Prostate gland (tissue), 2 donors: ENCODE results near the gene HDAC6. TPM values are rescaled to one million over a fixed set of nuclear protein-coding genes. Genes with fewer than 3 reads are reported as not detected.
"Not testable (repeated sequence)": the region's sequence is repeated elsewhere in the genome, so short reads cannot be mapped to it uniquely, and the experiment has no call there.

Experiments used
- DNase-seq: peaks from one replicate; pipeline ENCODE4 v3.0.0-alpha.2; 2019; ENCODE audit warnings: low spot score
- H3K27ac ChIP-seq, 2 donors: fragments of 200-600 bp; sonication (generic); 2 replicates each; pipeline ENCODE4 v1.5.1; 2017 to 2019
- H3K27me3 ChIP-seq: fragments of 200-600 bp; sonication (generic); replicated peaks from 2 replicates; pipeline ENCODE4 v1.5.1; 2019; ENCODE audit not compliant: insufficient read depth
- H3K36me3 ChIP-seq, 2 donors: fragments of 200-600 bp; sonication (generic); 1 replicate in 1 of 2; 2 replicates in 1 of 2; pipeline versions ENCODE4 v1.5.1 to v1.8.1; 2017 to 2019
- H3K4me1 ChIP-seq: fragments of 200-600 bp; sonication (generic); replicated peaks from 2 replicates; pipeline ENCODE4 v1.5.1; 2019
- H3K4me3 ChIP-seq, 2 donors: fragments of 200-600 bp; sonication (generic); 2 replicates each; pipeline ENCODE4 v1.5.1; 2017 to 2019
- H3K9me3 ChIP-seq: fragments of 200-600 bp; sonication (generic); 2 replicates; pipeline ENCODE4 v1.5.1; 2017
- POLR2A ChIP-seq: fragments of 450-650 bp; IDR thresholded peaks from one replicate; pipeline ENCODE4 v1.6.1; 2016; ENCODE audit warnings: antibody characterized with exemption, mild to moderate bottlenecking
- POLR2AphosphoS5 ChIP-seq: sonication (generic); formaldehyde crosslinking; IDR thresholded peaks from one replicate; pipeline ENCODE4 v1.6.1; 2017; ENCODE audit warnings: antibody characterized with exemption
- WGBS: methylation state at CpG from one replicate; pipeline ENCODE4 v1.1.5; 2018; 5-methylcytosine and 5-hydroxymethylcytosine counted together
- intact Hi-C: fragments of 100-400 bp; cut with DNase I; formaldehyde crosslinking; loops from one replicate; pipeline ENCODE4 v1.14.2; 2022
- total RNA-seq, 2 donors: library from RNA; depleted of rRNA; stranded (reverse); fragments of >200 nt; gene quantifications; one replicate each; pipeline ENCODE4 v1.1.0, GENCODE V29; 2016
- TF ChIP-seq, protein P1 (sequence below), 4 experiments: fragments of 200-600 bp in 2 of 4; fragments of 450-650 bp in 2 of 4; sonication (generic) in 2 of 4; IDR thresholded peaks; 1 replicate in 3 of 4; 2 replicates in 1 of 4; pipeline ENCODE4 v1.5.1; 2016 to 2019; ENCODE audit warnings: antibody characterized with exemption in 4 of 4, mild to moderate bottlenecking in 2 of 4, moderate library complexity in 2 of 4

HDAC6 gene
- total RNA-seq, 2 donors from 2014 or later, result 102 to 113 TPM

DNA sequence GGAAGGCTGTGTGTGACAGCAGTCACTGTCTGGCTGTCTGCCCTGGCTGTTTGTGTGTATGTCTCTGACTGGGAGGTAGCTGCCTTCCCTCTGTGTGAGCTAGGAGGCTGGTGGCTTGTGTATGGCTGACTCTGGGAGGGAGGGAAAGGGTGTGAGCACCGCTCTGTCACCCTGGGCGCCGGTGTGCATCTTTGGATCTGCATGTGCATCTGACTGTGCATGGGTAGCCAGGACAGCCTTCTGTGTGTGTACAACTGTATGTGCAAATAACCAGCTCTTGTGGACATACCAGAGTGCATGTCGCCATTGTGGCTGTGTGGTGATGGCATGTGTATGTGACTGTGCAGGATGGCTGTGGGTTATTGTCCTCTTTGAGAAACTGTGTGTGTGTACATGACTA lies 17.0 kb downstream of the HDAC6 start:
- H3K36me3 ChIP-seq, result no peaks in the 10 kb centered on the region
- no peak for DNase-seq
- H3K4me1 ChIP-seq, result no peaks in the 10 kb centered on the region
- no peak overlapping the region for H3K4me3 ChIP-seq
- 100% methylated on average over 2 of the region's 4 CpGs for WGBS
- no peaks in the 10 kb centered on the region for H3K9me3 ChIP-seq
- no peak overlapping the region for H3K27ac ChIP-seq
- no peaks in the 10 kb centered on the region for H3K27me3 ChIP-seq
- intact Hi-C loops, result no loop called here
- TF ChIP-seq, protein P1, sequence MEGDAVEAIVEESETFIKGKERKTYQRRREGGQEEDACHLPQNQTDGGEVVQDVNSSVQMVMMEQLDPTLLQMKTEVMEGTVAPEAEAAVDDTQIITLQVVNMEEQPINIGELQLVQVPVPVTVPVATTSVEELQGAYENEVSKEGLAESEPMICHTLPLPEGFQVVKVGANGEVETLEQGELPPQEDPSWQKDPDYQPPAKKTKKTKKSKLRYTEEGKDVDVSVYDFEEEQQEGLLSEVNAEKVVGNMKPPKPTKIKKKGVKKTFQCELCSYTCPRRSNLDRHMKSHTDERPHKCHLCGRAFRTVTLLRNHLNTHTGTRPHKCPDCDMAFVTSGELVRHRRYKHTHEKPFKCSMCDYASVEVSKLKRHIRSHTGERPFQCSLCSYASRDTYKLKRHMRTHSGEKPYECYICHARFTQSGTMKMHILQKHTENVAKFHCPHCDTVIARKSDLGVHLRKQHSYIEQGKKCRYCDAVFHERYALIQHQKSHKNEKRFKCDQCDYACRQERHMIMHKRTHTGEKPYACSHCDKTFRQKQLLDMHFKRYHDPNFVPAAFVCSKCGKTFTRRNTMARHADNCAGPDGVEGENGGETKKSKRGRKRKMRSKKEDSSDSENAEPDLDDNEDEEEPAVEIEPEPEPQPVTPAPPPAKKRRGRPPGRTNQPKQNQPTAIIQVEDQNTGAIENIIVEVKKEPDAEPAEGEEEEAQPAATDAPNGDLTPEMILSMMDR (IDR thresholded peaks at IDR 0.05), result no peak
- TF ChIP-seq POLR2AphosphoS5, result no peak
- no peak for TF ChIP-seq POLR2A

DNA sequence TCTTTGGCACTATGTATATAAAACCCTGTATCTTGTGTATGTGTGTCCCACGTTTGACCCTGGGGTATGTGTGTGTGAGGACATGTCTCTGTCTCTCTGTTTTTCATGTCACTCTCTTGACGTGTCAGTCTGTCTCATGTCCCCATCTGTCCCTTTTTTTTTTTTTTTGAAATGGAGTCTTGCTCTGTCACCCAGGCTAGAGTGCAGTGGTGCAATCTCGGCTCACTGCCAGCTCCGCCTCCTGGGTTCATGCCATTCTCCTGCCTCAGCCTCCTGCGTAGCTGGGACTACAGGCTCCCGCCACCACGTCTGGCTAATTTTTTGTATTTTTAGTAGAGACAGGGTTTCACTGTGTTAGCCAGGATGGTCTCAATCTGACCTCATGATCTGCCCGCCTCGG lies 17.5 kb downstream of the HDAC6 start:
- H3K27me3 ChIP-seq, H3K4me1 ChIP-seq, H3K9me3 ChIP-seq, H3K4me3 ChIP-seq, intact Hi-C loops, H3K36me3 ChIP-seq, DNase-seq, H3K27ac ChIP-seq: not testable (repeated sequence)
- 91% methylated on average over 9 of the region's 9 CpGs for WGBS

DNA sequence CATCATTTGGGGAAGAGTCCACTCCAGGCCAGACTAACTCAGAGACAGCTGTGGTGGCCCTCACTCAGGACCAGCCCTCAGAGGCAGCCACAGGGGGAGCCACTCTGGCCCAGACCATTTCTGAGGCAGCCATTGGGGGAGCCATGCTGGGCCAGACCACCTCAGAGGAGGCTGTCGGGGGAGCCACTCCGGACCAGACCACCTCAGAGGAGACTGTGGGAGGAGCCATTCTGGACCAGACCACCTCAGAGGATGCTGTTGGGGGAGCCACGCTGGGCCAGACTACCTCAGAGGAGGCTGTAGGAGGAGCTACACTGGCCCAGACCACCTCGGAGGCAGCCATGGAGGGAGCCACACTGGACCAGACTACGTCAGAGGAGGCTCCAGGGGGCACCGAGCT lies 21.2 kb downstream of the HDAC6 start:
- 66% methylated on average over 2 of the region's 6 CpGs for WGBS
- H3K36me3 ChIP-seq, result no peaks in the 10 kb centered on the region
- intact Hi-C loops, result no loop called here

DNA sequence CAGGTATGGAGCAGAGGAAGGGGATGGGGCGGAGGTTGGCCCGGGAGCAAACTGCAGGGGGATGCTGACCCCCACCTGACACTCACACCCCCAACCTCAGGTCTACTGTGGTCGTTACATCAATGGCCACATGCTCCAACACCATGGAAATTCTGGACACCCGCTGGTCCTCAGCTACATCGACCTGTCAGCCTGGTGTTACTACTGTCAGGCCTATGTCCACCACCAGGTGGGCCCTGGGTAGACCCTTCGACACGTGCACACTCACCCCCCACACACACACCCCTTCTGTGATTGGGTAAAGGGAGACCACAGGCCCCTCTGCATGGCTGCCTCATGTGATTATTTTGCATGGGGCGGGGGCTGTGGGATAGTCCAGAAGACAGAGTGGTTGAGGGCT lies 22.2 kb downstream of the HDAC6 start:
- Histone ChIP-seq H3K4me1 (no peaks in the 10 kb centered on the region), H3K4me3 (no peak overlapping the region), H3K36me3 (no peaks in the 10 kb centered on the region), H3K27ac (no peak overlapping the region), H3K27me3 (no peaks in the 10 kb centered on the region), H3K9me3 (no peaks in the 10 kb centered on the region)
- DNase-seq, result no peak
- TF ChIP-seq, protein P1 (IDR thresholded peaks at IDR 0.05), result no peak
- no peak for TF ChIP-seq POLR2A
- no peak for TF ChIP-seq POLR2AphosphoS5
- intact Hi-C loops, result no loop called here
- 100% methylated on average over 4 of the region's 8 CpGs for WGBS

More for the DNA sequence above, 21.2 kb downstream of the HDAC6 start:
- H3K9me3 ChIP-seq, result no peaks in the 10 kb centered on the region
- no peak overlapping the region for H3K27ac ChIP-seq
- no peaks in the 10 kb centered on the region for H3K4me1 ChIP-seq
- DNase-seq, result no peak
- no peak overlapping the region for H3K4me3 ChIP-seq
- H3K27me3 ChIP-seq, result no peaks in the 10 kb centered on the region
- no peak for TF ChIP-seq POLR2AphosphoS5
- no peak for TF ChIP-seq POLR2A
- TF ChIP-seq, protein P1 (IDR thresholded peaks at IDR 0.05), result no peak

DNA sequence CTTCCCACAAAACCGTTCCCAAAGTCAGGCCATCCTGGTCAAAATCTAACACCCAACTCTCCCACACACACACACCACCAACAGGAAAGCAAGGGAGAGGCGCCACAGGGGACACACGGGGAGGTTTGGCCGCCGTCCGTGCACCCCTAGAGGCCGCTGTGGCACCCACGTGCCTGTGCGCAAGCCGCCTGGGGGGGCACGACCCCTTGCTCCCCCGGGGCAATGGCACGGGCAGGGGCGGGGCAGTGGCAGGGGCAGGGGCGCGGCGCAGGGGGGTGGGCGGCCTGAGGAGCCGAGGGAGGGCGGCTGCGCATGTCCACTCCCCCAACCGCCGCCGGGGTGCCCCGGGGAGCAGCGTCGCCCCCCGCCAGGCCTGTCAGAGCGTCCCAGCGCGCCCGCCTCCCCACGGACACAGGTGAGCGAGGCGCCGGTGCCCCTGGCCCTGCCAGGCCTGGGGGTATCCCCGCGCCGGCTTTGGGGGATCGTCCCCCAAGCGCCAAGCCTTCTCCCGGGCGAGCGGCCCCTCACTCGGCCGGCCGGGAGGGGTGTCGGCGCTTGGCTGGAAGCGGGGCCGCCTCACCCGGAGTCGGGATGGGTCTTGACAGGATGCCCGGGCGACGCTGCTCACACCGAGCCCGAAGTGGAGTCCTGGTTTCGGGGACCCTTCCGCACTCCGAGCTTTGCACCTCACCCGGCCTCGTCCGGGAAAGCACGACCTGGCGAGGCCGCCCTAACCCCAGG lies 24.4 kb downstream of the HDAC6 start, which contains the start of gene ERAS:
Gene ERAS, plus strand, starts transcription at position 379 of the 741 bp plus-strand sequence. CDS start 2,611 bp downstream, outside the sequence.
- WGBS, result 66% methylated on average over 12 of the region's 67 CpGs

More for the DNA sequence above, 24.4 kb downstream of the HDAC6 start, which contains the start of gene ERAS:
- Histone ChIP-seq H3K4me3 (no peak within 1 kb of the TSS), H3K4me1 (no peaks in the 10 kb centered on the region), H3K27ac (no peak within 1 kb of the TSS), H3K9me3 (no peaks in the 10 kb centered on the region), H3K36me3 (no peaks in the 10 kb centered on the region), H3K27me3 (no peaks in the 10 kb centered on the region)
- no peak for DNase-seq
- intact Hi-C loops, result no loop called here
- TF ChIP-seq POLR2AphosphoS5 (no peak), POLR2A (no peak)
- TF ChIP-seq, protein P1 (IDR thresholded peaks at IDR 0.05), result no peak
